Activated naive CD4-positive, alpha-beta T cell (primary cell): ENCODE data around the gene MAB21L3.
"Not testable (repeated sequence)": the region's sequence is repeated elsewhere in the genome, so short reads cannot be mapped to it uniquely, and the experiment has no call there.

Experiments
- DNase-seq, 4 experiments: peaks; one replicate each; lab custom pipeline; 2025; lab: John Stamatoyannopoulos, UW

MAB21L3 gene

GRCh38 chr1:116138277-116138792 is 27.1 kb downstream of the MAB21L3 start:
- DNase-seq: no peak

- DNase-seq: no peak
These were observed 28.5 kb downstream of the MAB21L3 start for GRCh38 chr1:116139592-116140134.

- no peak for DNase-seq
These were observed 33.0 kb downstream of the MAB21L3 start for GRCh38 chr1:116144151-116144550.

GRCh38 chr1:116146447-116147113 is 35.4 kb downstream of the MAB21L3 start:
- not testable (repeated sequence) for DNase-seq

GRCh38 chr1:116147114-116147510 is 35.9 kb downstream of the MAB21L3 start:
- DNase-seq: no peak

GRCh38 chr1:116147972-116148371 is 36.8 kb downstream of the MAB21L3 start:
- DNase-seq: no peak

GRCh38 chr1:116148967-116149366 is 37.8 kb downstream of the MAB21L3 start:
- no peak for DNase-seq

GRCh38 chr1:116150368-116150767 is 39.2 kb downstream of the MAB21L3 start:
- DNase-seq: no peak

GRCh38 chr1:116151739-116152576 is 40.8 kb downstream of the MAB21L3 start:
- peak; percentile 45 to 64 (median 54) for DNase-seq

- DNase-seq: no peak
These were observed 41.4 kb downstream of the MAB21L3 start for GRCh38 chr1:116152577-116152943.

- no peak for DNase-seq
These were observed 41.9 kb downstream of the MAB21L3 start for GRCh38 chr1:116152950-116153691.

- DNase-seq: no peak
These were observed 42.5 kb downstream of the MAB21L3 start for GRCh38 chr1:116153692-116154031.

- no peak for DNase-seq
These were observed 43.3 kb downstream of the MAB21L3 start for GRCh38 chr1:116154536-116154935.

GRCh38 chr1:116157096-116157495 is 45.9 kb downstream of the MAB21L3 start:
- DNase-seq: no peak

- no peak for DNase-seq
These were observed 48.0 kb downstream of the MAB21L3 start for GRCh38 chr1:116159177-116159576.

- no peak for DNase-seq
These were observed 48.4 kb downstream of the MAB21L3 start for GRCh38 chr1:116159611-116160010.

GRCh38 chr1:116161390-116161789 is 50.2 kb downstream of the MAB21L3 start:
- DNase-seq: no peak

GRCh38 chr1:116161877-116162390 is 50.7 kb downstream of the MAB21L3 start:
- no peak for DNase-seq

- DNase-seq: no peak
These were observed 52.3 kb downstream of the MAB21L3 start for GRCh38 chr1:116163533-116163932.

- no peak for DNase-seq
These were observed 53.0 kb downstream of the MAB21L3 start for GRCh38 chr1:116164150-116164549.

GRCh38 chr1:116164604-116165368 is 53.6 kb downstream of the MAB21L3 start:
- no peak for DNase-seq
